UCSD-AML1 (cell line): ENCODE results near the gene TSPEAR.
"Not testable (repeated sequence)": the region's sequence is repeated elsewhere in the genome, so short reads cannot be mapped to it uniquely, and the experiment has no call there.

Experiments
- DNase-seq: peaks from one replicate; lab custom pipeline; 2025; ENCODE audit not compliant: unreplicated experiment; lab: John Stamatoyannopoulos, UW

The TSPEAR gene

DNA sequence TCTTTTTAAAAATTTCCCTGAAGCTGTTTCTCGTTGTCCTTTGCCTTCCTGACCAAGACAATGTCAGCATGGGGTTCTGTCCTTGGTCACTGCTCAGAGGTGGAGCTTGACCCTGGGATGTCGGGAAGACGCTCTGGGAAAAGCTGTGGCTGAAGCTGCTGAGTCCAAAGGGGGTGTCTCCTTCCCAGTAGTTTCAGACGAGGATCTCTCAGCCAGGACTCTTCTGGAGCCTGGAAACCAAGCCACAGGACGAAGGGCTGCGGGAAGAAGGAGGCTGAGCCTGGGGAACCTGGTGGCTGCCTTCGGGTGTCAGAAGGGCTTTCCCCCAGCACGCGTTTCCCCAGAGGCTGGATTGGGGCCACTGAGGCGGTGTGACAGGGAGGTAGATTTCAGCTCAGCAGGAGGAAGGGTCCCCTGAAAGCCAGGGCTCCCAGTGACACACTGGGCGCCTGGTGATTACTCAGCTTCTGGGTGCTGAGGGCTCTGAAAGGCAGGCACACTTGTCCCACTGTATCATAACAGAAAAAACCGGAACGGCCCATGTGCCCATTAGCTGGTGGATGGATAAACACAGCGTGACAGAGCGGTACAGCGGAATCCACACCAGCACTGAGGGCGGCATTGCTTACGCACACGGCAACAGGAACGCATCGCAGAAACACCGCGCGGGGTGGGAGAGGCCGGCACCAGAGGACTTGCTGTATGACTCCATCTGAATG is 24.4 kb downstream of the TSPEAR start:
- DNase-seq: no peak

GRCh38 chr21:44686000-44686781 is 25.2 kb downstream of the TSPEAR start:
- DNase-seq: no peak

DNA sequence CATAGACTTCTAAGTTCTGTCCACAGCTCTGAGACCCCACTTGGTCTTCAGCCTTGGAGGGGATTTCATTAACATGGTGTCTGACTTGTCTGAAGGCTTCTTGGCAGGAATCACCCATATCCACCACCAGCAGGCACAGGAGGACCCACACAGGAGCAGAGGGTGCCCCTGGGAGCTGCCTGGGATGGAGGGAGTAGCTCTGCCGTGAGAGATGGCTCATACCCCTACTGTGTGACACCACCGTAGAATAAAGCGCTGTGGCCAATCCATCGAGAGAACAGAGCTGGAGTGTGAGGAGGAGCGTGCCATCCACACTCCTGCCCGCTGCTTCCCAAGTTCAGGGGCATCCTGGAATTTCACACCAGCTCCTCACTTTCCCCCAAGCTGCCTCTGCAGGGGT is 26.3 kb downstream of the TSPEAR start:
- DNase-seq: not testable (repeated sequence)

GRCh38 chr21:44684483-44684882 is 26.9 kb downstream of the TSPEAR start:
- no peak for DNase-seq

DNA sequence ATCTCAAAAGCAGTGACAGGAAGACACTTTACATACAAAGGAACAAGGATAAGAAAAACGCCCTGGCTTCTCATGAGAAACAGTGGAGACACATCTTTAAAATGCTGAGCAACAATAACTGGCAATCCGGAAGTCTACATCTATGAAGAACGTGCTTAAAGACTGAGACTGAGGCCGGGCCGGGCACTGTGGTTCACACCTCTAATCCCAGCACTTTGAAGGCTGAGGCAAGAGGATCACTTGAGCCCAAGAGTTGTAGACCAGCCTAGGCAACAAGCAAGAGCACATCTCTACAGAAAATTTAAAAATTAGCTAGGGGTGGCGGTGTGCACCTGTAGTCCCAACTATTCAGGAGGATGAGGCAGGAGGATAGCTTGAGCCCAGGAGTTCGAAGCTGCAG is 27.3 kb downstream of the TSPEAR start:
- DNase-seq: no peak

GRCh38 chr21:44682580-44683151 is 28.7 kb downstream of the TSPEAR start:
- no peak for DNase-seq

DNA sequence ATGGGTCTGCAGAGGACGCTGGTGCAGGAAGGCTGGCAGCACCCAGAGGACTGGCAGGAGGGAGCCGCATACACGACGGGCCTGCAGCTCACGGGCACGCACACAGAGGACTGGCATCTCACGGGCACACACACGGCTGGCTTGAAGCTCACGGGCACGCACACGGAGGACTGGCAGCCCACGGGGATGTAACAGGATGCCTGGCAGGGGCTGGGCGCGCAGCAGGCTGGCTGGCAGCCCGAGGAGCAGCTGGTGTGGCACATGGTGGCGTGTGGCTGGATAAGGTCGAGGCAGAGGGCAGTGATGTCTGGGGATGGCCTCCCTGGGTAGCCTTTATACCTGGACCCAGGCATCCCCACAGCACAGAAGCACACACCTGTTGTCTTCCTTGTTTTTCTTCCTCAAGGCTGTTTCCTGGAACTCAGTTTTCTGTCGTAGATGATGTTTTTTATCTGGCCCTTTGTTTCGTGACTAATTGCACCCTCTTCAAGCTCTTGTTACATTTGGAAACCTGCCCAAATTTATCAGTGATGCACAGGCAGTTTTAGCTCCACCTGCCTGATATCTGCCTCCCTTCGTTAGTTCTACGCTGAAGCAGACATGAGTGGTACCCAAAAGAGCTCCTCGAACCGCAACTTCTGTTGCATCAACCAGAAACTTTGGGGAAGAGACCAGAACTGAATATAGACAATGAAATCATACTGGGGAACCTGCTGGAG is 29.4 kb downstream of the TSPEAR start, which contains the start of gene KRTAP12-1:
Gene KRTAP12-1, minus strand, starts transcription at position 303 of the 719 bp plus-strand sequence. Its CDS starts 40 bp downstream, at position 263.
- DNase-seq: no peak

DNA sequence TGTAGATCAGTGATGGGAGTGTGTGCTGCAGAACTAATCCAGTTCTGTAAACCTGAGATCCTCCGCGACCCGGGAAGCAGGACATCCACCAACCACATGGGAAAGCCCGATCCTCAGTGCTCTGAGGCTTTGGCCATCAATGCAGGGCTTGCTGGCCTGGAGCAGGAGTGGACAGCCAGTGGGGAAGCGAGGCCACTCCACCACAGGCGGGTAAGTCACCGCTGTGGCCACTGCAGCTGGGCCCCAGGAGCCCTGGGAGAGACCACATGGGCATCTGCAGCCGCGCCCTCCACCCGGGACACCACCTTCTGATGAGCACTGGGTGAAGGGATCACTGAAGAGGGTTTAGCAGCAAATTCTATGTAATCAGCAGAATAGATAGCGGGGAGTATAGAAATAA is 30.2 kb downstream of the TSPEAR start:
- DNase-seq: no peak

GRCh38 chr21:44677881-44678280 is 33.5 kb downstream of the TSPEAR start:
- DNase-seq: no peak

DNA sequence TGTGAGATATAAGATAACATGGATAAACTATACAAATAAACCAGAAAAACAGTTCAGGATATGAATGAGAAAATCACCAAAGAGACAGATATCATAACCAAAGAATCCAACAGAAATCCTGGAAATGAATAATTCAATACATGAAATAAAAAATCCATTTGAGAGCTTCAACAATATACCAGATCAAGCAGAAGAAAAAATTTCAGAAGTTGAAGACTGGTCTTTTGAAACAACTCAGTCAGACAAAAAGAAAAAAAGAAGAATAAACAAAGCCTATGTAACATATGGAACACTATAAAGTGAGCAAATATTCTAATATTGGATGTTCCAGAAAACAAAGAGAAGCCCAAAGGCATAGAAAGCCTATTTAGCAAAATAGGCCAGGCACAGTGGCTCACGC is 39.5 kb downstream of the TSPEAR start:
- DNase-seq: no peak

DNA sequence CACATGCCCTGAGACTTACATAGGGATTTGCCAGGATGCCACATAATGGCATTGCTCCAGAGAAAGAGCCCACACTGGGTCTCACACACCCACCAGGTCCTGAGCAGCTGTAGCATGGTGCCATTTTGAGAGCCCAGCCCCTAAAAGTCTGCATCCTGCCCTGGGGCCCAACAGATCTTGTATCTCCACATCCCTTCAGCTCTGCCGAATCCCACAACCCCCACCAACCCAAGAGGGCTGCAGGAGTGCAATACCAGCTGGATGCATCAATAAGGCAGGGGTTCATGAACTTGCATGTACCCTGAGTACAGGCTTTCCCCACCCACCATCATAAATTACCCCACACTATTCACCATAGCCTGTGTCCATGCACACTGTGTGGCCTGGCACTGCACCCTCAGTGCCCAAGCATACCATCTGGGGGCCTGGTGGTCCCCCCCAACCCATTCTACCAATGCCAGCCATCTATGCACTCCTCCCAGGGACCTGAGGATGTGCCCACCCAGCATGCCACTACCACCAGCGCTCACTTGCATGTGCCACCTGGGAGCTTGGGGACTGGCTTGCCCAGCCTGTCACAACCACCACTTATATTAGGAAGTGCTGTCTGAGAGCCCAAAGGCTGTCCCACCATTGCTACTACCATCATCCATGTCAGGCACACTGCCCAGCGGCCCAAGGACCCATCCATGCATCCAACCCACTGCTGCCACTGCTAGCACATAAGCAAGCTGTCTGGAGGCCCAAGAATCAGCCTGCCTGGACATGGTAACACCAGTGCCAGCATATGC is 40.5 kb downstream of the TSPEAR start:
- DNase-seq: no peak

GRCh38 chr21:44667612-44668011 is 43.8 kb downstream of the TSPEAR start:
- no peak for DNase-seq

DNA sequence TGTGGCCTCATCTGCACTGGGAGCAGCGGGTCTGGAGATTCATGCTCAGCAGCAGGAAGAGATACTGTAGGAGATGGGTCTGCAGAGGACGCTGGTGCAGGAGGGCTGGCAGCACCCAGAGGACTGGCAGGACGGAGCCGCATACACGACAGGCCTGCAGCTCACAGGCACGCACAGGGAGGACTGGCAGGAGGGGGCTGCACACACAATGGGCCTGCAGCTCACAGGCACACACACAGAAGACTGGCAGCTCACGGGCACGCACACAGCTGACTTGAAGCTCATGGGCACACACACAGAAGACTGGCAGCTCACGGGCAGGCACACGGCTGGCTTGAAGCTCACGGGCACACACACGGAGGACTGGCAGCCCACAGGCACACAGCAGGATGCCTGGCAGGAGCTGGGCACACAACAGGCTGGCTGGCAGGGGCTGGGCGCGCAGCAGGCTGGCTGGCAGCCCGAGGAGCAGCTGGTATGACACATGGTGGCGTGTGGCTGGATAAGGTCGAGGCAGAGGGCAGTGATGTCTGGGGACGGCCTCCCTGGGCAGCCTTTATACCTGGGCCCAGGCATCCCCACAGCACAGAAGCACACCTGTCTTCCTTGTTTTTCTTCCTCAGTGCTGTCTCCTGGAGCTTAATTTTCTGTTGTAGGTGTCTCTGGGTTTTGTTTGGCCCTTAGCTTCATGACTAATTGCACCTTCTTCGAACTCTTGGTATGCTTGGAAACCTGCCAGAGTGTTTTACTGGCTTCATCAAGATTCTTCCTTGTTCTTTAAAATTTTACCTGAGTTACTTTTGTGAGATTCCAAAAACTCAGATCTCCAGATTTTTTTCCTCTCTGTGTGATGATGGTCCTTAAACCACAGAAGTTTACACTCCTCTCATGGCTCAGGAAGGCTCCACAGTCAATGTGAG is 44.7 kb downstream of the TSPEAR start, which contains the start of gene KRTAP12-2:
Gene KRTAP12-2, minus strand, starts transcription at position 527 of the 920 bp plus-strand sequence. Its CDS starts 41 bp downstream, at position 486.
- DNase-seq: no peak

DNA sequence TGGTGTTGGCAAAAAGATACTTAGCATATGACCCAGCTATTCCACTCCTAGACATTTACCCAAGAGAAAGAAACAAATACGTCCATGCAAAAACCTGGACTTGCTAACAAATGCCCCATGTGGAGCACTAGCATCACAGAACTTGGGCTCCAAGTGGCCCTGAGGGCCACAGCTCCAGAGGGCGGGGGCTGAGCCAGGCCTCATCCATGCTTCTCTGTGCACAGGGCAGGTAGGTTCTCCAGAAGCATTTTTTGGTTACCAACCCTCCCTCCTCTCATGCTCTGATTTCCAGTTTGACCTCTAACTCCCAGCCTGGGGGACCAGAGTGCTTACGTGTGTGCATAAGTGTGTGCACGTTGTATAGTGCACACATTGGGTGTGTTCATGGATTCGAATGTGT is 46.7 kb downstream of the TSPEAR start:
- no peak for DNase-seq

GRCh38 chr21:44661567-44661966 is 49.8 kb downstream of the TSPEAR start:
- not testable (repeated sequence) for DNase-seq

DNA sequence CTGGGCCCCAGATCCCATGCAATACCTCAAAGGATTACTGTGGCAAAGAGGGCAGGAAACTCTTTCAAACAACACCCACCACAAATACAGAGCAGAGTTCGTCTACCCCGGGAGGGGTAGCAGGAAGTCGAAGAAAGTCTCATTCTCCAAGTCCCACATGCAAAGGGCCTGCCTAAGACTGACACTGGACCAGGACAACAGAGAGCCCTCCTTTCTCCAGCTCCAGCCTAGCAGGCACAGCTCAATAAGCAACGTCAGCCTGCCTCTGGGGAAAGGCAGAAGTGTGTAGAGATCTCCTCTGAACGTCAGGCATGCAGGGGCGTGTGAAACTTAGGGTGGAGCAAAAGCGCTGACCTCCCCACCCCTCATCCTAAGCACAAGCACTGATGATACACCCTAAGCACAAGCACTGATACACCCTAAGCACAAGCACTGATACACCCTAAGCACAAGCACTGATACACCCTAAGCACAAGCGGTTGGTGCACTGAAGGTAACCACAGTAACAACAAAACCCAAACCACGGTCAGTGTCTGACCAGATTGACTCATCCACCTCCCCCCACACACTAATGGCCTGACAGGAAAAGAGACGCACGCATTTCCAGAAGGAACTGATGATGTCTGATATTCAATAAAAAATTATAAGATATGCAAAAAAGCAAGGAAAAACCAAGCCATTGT is 52.3 kb downstream of the TSPEAR start:
- no peak for DNase-seq

DNA sequence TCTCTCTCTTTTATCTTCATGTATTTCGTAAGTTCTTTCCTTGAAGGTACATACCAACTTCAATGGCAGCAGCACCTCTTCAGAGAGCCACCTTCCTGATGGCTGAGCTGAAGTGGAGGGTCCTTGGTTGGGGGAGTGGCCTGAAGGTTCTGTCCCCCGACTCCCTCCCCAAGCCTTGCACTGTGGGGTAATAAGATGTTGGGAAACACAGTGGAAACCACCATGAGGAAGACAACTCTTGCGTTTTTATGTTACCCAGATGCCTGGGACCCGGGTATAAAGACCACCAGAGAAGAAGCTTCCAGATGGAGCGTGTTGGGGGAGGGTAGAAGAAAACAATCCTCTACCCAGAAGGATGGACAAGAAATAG is 52.8 kb downstream of the TSPEAR start:
- no peak for DNase-seq

GRCh38 chr21:44657635-44658540 is 53.5 kb downstream of the TSPEAR start, which contains the start of gene KRTAP12-3:
KRTAP12-3 (plus strand) TSS chr21:44657932; CDS start chr21:44657980, 48 bp downstream.
- DNase-seq: no peak
